Ectodermal cell (in vitro differentiated cells): ENCODE data around the gene GDAP2.

Experiments used
- H3K27ac ChIP-seq: 2 replicates; pipeline ENCODE4 v1.7.0; 2013; ENCODE audit warnings: mild to moderate bottlenecking, low read depth, low read length; ENCODE audit not compliant: insufficient read depth, poor library complexity, severe bottlenecking
- H3K27me3 ChIP-seq: 2 replicates; pipeline ENCODE4 v1.7.0; 2013; ENCODE audit warnings: mild to moderate bottlenecking, low read length; ENCODE audit not compliant: insufficient read depth, control insufficient read depth, poor library complexity, severe bottlenecking
- H3K36me3 ChIP-seq: one replicate; pipeline ENCODE4 v1.7.0; 2013; ENCODE audit warnings: low read length; ENCODE audit not compliant: control insufficient read depth, insufficient read depth
- H3K4me1 ChIP-seq: one replicate; pipeline ENCODE4 v1.7.0; 2013; ENCODE audit warnings: low read length; ENCODE audit not compliant: control insufficient read depth, insufficient read depth
- H3K4me3 ChIP-seq: 2 replicates; pipeline ENCODE4 v1.7.0; 2013; ENCODE audit warnings: low read depth, low read length, control low read depth; ENCODE audit not compliant: insufficient read depth
- H3K9me3 ChIP-seq: 2 replicates; pipeline ENCODE4 v1.7.0; 2013; ENCODE audit warnings: mild to moderate bottlenecking, low read length, moderate library complexity; ENCODE audit not compliant: control insufficient read depth
- WGBS, 2 experiments: methylation state at CpG; one replicate each; pipeline ENCODE4 v1.1.7; 2013; ENCODE audit warnings: missing lambda C conversion rate in 2 of 2; 5-methylcytosine and 5-hydroxymethylcytosine counted together

Gene GDAP2

GRCh38 chr1:117828201-117828600 lies 101.2 kb downstream of the GDAP2 start:
- H3K9me3 ChIP-seq = no peaks in the 10 kb centered on the region
- H3K4me3 ChIP-seq = no peak overlapping the region
- no peak overlapping the region for H3K27ac ChIP-seq
- WGBS, 2 experiments = 84 to 93% methylated on average over 4 of the region's 4 CpGs
- no peaks in the 10 kb centered on the region for H3K27me3 ChIP-seq
- H3K4me1 ChIP-seq = no peaks in the 10 kb centered on the region
- no peaks in the 10 kb centered on the region for H3K36me3 ChIP-seq

DNA sequence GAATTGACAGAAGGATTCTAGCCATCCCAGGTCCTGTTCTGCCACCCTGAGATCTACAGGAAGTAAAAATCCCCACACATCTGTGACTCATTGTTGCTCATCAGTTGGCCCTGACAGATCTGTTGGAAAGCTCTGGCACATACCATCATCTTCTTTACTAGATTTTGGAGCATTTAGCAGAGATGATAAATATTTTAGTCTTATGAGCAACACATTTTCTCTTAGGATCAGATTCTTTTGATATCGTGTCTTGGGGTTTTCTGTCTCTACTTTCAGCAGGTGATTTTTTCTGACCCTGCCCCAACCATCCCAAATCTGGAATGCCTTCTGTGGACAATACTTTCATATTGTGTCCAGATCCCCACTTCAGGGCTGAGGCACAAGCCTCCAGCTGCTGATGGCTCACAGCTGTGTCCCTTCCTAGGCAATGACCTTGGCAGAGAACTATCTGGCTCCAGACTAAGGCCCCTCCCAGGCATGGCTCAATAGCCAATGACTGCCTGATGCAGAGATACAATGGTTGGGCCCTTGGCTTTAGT lies 102.8 kb downstream of the GDAP2 start:
- 96 to 100% methylated on average over 1 of the region's 1 CpG for WGBS, 2 experiments
- H3K27me3 ChIP-seq = no peaks in the 10 kb centered on the region
- H3K36me3 ChIP-seq = no peaks in the 10 kb centered on the region
- no peaks in the 10 kb centered on the region for H3K4me1 ChIP-seq
- no peak overlapping the region for H3K27ac ChIP-seq
- no peaks in the 10 kb centered on the region for H3K9me3 ChIP-seq
- H3K4me3 ChIP-seq = no peak overlapping the region

DNA sequence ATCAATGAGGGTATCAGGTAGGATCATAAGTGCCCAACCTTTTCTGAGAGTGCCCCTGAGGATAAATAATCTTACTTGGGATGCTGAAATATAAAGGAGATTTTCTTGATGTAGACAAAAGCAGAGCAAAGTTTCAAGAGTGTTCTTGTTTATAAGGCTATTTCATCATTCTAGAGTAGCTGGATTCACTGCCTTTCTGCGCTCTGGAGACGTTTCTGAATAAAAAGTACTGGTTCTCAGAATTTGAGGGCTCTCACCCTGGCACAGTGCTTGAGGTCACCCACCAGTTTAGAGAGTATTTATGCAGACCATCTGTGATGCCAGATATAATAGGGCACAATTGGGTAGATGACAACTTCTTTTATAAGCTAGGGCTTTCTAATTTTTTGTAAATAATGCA lies 103.3 kb downstream of the GDAP2 start:
- no peak overlapping the region for H3K27ac ChIP-seq
- no peaks in the 10 kb centered on the region for H3K9me3 ChIP-seq
- H3K36me3 ChIP-seq = no peaks in the 10 kb centered on the region
- H3K4me3 ChIP-seq = no peak overlapping the region
- 87 to 91% methylated on average over 2 of the region's 2 CpGs for WGBS, 2 experiments
- H3K4me1 ChIP-seq = no peaks in the 10 kb centered on the region
- H3K27me3 ChIP-seq = no peaks in the 10 kb centered on the region

GRCh38 chr1:117825414-117825813 lies 104.0 kb downstream of the GDAP2 start:
- WGBS, 2 experiments = 81 to 86% methylated on average over 2 of the region's 2 CpGs
- Histone ChIP-seq H3K9me3 (no peaks in the 10 kb centered on the region), H3K4me1 (no peaks in the 10 kb centered on the region)

GRCh38 chr1:117824616-117825015 lies 104.8 kb downstream of the GDAP2 start:
- Histone ChIP-seq H3K36me3 (no peaks in the 10 kb centered on the region), H3K4me1 (no peaks in the 10 kb centered on the region), H3K4me3 (no peak overlapping the region), H3K27me3 (no peaks in the 10 kb centered on the region), H3K27ac (no peak overlapping the region), H3K9me3 (no peaks in the 10 kb centered on the region)
- WGBS, 2 experiments = 68 to 77% methylated on average over 1 of the region's 1 CpG

More at GRCh38 chr1:117825414-117825813, 104.0 kb downstream of the GDAP2 start:
- H3K27ac ChIP-seq = no peak overlapping the region
- no peak overlapping the region for H3K4me3 ChIP-seq
- no peaks in the 10 kb centered on the region for H3K36me3 ChIP-seq
- H3K27me3 ChIP-seq = no peaks in the 10 kb centered on the region

GRCh38 chr1:117821774-117822482 lies 107.5 kb downstream of the GDAP2 start:
- WGBS, 2 experiments = 93 to 97% methylated on average over 2 to 3 of the region's 3 CpGs
- Histone ChIP-seq H3K4me1 (no peaks in the 10 kb centered on the region), H3K4me3 (no peak overlapping the region), H3K36me3 (no peaks in the 10 kb centered on the region), H3K9me3 (no peaks in the 10 kb centered on the region), H3K27ac (no peak overlapping the region), H3K27me3 (no peaks in the 10 kb centered on the region)

DNA sequence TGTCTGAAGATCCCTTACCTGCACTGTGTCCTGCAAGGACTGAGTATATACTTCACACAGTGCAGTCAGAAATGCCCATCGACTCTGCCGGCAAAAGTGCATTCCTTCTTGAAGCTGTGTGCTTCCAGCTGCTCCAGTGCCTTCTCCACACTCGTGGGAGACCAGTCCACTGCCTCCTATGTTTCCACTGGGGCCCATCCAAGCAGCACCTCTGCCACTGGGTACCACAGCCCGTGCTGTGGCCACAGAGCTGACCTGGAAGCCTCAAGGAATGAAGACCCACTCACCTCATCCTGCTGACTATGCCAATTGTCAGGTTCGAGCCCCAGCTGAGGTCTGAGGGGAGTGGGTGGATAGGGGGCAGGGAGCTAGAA lies 108.1 kb downstream of the GDAP2 start:
- Histone ChIP-seq H3K4me1 (no peaks in the 10 kb centered on the region), H3K4me3 (no peak overlapping the region), H3K36me3 (no peaks in the 10 kb centered on the region), H3K27me3 (no peaks in the 10 kb centered on the region), H3K27ac (no peak overlapping the region), H3K9me3 (no peaks in the 10 kb centered on the region)
- 87 to 91% methylated on average over 5 of the region's 5 CpGs for WGBS, 2 experiments

- 90 to 94% methylated on average over 7 of the region's 7 CpGs for WGBS, 2 experiments
- Histone ChIP-seq H3K4me1 (no peaks in the 10 kb centered on the region), H3K9me3 (no peaks in the 10 kb centered on the region), H3K4me3 (no peak overlapping the region), H3K36me3 (no peaks in the 10 kb centered on the region), H3K27me3 (no peaks in the 10 kb centered on the region), H3K27ac (no peak overlapping the region)
Measured at GRCh38 chr1:117820694-117821381, 108.6 kb downstream of the GDAP2 start.

GRCh38 chr1:117820096-117820495 lies 109.3 kb downstream of the GDAP2 start:
- no peaks in the 10 kb centered on the region for H3K27me3 ChIP-seq
- no peak overlapping the region for H3K27ac ChIP-seq
- no peaks in the 10 kb centered on the region for H3K36me3 ChIP-seq
- no peak overlapping the region for H3K4me3 ChIP-seq
- 89 to 90% methylated on average over 2 of the region's 2 CpGs for WGBS, 2 experiments
- no peaks in the 10 kb centered on the region for H3K4me1 ChIP-seq
- no peaks in the 10 kb centered on the region for H3K9me3 ChIP-seq

DNA sequence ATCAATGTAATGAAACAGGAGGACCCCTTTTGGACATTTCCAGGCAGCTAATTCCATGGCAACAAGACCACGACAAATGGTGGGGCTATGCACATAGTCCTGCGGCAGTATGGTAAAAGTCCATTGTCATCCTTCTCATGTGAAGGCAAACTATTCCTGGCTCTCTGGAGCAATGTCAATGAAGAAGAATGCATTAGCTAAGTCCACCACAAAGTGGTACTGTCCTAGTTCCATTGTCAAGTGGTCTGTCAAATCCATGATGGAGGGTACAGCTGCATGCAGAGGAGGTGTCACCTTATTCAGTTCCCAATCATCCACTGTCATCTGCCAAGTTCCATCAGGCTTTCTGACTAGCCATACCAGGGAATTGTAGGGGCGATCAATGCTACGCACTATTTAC lies 110.1 kb downstream of the GDAP2 start:
- Histone ChIP-seq H3K27me3 (no peaks in the 10 kb centered on the region), H3K4me1 (no peaks in the 10 kb centered on the region), H3K4me3 (no peak overlapping the region), H3K9me3 (no peaks in the 10 kb centered on the region), H3K27ac (no peak overlapping the region), H3K36me3 (no peaks in the 10 kb centered on the region)
- WGBS, 2 experiments = 94 to 99% methylated on average over 3 to 4 of the region's 4 CpGs
